NCI-H82 treated with DMSO at 0.1 percent for 48 hours (cell line): ENCODE data around the gene SCRN1.

ENCODE experiments used
- DNase-seq: peaks from one replicate; lab custom pipeline; 2025; ENCODE audit not compliant: unreplicated experiment; lab: John Stamatoyannopoulos, UW

SCRN1 gene, protein sequence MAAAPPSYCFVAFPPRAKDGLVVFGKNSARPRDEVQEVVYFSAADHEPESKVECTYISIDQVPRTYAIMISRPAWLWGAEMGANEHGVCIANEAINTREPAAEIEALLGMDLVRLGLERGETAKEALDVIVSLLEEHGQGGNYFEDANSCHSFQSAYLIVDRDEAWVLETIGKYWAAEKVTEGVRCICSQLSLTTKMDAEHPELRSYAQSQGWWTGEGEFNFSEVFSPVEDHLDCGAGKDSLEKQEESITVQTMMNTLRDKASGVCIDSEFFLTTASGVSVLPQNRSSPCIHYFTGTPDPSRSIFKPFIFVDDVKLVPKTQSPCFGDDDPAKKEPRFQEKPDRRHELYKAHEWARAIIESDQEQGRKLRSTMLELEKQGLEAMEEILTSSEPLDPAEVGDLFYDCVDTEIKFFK

DNA sequence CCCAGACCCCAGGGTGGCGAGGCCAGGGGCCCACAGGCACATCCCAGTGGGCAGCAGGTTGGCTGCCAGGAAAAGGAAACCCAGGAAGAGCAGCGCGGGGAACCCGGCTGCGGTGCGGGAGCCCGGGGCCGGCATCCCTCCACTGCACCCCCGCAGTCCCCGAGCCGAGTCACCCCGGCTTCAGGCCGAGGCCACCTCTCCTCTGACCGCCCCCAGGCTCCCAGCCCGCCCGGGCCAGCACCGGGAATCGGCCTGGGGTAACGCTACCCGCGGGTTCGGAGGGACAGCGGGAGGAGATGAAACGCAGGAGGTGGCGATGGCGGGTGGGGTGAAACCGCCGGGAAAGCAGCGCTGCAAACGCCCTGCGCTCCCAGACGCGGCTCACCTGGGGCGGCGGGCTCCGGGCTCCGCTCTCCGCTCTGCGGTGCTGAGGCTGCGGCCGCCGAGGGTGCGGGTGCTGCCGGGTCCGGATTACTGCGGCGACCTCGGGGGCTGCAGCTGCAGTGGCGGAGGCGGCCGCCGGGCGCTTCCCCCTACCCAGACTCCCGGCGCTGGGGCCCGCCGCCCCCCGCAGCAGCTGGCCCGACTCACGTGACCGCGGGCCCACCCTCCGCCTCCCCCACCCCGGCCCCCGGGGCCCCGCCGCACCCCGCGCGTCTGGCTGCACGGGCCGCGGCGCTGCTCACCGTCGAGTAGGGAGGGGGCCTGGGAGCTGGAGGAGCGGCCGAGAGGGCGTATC lies at the start of gene SCRN1:
SCRN1 (minus strand) TSS at position 545 of the 739 bp plus-strand sequence. CDS start 20,734 bp downstream, outside the sequence.
- DNase-seq: peak; percentile 43

DNA sequence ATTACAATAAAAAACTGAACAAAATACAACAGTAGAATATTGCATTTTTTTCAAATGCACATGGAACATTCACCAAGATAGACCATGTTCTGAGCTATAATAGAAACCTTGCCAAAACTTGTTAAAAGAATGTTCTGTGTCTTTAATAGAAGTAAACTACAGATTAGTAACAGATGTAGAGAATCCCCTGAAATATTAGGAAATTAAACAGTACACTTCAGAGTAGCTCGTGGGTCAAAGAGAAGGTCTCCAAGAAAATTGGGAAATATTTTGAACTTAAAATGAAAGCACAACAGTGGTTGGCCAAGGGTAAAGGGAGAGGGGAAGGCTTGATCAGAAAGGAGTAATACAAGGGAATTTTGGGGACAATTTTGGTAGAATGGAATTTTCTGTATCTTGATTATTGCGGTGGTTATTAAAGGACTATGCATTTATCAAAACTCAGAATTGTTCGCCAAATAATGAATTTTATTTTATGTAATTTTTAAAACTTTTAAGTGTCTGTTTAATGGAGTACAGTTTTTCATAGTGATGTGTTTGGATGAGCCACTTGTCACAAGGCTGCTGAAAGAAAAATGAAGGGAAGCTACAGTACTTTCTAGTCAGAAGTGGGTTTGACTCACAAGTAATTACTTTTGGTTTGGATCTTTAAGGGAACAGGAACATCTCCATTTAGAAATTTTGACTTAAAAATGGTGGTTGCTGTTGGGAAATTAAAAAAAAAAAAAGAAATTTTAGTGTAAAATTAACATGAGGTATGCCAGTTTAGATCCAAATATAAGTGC lies 48.8 kb upstream of the SCRN1 start:
- no peak for DNase-seq

DNA sequence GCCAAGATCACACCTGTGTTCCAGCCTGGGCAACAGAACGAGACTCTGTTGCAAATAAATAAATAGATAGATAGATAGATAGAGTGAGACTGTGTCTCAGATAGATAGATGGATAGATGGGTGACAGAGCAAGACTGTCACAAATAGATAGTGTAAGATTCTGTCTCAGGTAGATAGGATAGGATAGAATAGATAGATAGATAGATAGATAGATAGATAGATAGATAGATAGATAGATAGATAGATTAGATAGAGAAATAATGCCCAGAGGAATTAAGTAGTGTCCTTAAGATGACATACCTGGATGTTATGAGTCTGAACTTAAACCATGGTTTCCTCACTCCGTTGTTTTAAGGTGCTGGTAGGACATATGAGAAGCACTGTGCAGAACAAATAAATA lies 46.6 kb upstream of the SCRN1 start:
- no peak for DNase-seq

DNA sequence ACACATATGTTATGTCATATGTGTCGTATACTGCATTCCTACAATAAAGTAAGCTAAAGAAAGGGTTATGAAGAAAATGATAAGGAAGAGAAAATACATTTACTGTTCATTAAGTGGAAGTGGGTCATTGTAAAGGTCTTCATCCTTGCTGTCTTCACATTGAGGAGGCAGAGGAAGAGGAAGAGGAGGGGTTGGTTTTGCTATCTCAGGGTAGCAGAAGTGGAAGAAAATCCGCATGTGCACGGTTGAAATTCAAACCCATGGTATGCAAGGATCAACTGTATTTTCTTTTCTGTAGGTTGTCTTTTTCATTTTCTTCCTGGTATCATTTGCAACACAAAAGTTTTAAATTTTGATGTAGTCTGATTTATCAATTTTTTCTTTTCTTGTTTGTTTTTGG lies 44.9 kb upstream of the SCRN1 start:
- DNase-seq: no peak

DNA sequence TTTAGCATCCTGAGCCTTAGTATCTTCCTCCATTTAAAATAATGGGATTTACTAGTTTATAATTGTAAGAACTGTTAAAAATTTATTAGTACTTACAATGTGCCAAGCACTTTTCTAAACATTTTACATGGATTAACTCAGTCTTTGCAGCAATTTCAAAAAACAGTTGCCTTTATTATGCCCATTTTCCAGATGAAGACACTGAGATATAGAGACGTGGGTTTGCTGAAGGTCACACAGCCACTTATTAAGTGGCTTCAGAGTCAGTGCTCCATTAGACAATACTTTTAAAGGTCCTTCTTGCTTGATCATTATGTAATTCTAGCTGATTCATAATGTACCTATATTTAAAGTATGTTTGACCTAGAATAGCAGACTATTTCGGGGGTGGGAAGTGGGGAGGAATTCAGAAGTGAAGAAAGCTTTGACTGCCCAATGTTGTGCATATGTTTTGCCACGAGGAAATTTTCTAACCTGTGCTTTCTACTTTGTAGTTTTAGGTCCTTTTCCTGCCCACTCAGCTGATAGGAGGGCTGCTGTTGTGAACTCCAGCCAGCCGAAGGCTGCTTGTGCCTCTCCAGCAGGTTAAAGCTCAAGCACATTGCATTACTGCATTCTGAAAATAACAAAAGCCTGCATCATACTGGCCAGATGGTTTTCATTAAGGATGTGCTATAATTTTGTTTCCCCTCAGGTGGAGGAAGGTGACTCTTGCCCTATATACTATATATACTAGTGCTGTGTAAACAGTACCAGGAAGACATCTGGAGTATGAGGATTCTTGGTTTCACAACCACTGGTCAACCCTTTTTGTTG lies 42.9 kb upstream of the SCRN1 start:
- DNase-seq: no peak

DNA sequence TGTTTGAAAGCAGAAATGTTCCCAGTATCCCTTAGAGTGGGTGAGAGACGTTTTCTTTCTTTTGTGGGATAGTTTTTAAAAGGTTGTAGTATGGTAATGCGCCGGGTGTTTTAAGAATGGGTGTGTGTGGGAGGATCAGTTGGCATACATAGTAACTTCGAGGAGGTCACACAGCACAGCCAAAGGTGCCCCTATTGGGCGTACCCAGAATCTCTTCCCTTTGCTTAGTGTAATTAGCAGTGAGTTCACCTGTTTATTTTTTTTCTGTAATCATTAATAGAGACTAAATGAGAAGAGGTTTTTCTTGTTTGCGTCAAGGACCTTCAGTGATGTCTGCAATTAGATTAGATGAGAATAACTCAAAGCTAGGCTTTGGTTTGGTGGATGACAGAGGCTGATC lies 40.1 kb upstream of the SCRN1 start:
- no peak for DNase-seq

DNA sequence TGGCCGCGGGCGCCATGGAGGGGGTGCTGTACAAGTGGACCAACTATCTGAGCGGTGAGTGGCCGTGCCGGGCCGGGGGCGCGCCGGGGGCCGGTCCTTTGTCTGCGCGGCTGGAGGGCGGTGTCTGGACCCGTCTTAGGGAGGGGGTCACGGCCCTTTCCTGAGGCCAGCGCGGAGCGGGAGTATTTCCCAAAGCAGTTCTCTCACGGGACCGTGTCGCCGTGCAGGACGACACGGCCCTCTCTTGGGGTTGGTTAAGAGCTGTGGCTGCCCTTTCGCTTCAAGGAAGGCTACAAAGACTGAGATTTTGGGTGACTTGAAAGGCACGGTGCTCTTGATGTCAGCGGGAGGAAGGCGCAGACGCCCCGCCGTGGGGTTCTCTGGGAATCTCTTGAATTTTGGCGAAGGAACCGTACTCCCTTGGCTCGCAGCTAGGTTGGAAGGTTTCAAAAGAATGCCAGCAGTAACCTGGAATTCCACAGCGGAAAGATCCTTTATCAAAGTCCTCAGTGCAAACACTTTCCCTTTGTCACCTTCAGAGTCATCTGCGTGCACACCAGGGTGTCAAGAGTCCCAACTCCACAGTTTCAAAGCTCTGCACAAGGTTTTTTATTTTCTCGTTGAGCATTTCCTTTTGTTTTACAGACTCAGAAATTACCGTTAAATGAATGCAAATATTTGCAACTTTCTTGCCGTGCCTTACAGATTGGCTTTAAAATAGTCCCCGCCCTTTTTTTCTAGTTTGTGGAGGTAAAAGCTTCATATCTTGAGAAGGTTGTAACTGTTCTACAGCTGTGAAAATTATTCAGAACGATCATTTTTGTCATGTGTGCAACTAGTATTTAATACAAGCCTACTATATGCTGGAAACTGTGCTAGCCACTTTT lies 39.4 kb upstream of the SCRN1 start:
- DNase-seq: no peak

DNA sequence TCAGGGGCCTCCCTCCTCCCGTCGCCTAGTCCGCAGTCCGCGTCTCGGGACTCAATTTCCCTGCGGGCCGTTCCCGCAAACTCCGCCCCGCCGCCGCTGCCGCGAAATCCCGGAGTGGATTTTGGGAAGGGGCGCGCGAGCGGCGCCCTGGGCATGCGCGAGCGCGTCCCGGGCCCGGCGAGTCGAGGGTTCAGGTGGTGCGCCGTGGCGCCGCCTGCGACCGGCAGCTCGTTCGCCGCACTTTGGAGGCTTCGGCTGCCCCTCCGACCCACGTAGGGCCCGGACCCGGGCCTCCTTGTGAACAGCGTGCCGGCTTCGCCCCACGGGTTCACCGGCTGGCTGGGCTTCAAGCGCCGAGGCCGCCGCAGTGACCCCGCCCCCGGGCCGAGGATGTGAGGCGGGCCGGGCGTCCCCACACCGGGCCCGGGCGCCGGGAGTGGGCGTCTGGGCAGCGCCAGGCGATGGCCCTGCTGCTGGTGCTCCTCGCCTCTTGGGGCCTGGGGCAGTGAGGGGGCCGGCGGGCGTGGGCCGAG lies 38.7 kb upstream of the SCRN1 start, which contains the start of gene PLEKHA8:
PLEKHA8 (plus strand) TSS at position 197 of the 533 bp plus-strand sequence. CDS start 351 bp downstream, outside the sequence.
- peak; percentile 87 for DNase-seq

DNA sequence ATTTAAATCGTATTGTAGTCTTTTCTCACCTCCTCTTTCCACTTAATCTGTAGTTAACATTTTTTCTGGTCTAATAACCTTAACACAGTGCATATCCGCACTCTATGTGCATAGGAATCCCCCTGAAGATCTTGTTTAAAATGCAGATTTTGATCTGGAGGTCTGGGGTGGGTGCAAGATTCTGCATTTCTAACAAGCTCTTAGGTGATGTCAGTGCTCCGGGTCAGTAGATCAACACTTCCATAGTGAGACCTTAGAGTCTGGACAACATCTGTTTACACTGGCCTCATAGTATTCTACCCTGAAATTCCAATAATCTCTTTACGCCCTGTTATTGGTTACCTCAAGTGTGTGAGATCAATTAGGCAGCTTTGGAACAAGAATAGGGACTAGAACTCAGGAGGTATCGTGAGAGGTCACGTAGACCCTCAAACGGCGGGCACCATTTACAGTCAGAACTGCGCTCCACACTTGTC lies 38.2 kb upstream of the SCRN1 start:
- no peak for DNase-seq

DNA sequence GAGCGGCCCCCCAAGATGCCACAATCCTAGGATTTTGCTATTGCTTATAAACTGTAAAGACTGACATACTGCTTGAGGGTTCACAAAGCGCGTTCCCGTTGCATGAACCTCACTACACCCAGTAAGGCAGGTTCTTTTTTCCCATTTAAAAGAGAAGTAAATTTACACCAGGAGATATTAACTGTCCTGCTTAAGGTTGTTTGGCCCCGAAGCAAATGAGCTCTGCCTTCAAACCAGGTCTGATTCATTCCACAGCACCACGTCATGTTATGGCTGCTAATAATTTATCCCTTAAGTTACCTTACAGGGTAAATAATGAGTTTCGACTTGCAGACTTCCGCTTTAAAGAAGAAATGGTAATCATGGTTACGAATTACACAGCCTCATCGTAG lies 37.5 kb upstream of the SCRN1 start:
- DNase-seq: no peak

DNA sequence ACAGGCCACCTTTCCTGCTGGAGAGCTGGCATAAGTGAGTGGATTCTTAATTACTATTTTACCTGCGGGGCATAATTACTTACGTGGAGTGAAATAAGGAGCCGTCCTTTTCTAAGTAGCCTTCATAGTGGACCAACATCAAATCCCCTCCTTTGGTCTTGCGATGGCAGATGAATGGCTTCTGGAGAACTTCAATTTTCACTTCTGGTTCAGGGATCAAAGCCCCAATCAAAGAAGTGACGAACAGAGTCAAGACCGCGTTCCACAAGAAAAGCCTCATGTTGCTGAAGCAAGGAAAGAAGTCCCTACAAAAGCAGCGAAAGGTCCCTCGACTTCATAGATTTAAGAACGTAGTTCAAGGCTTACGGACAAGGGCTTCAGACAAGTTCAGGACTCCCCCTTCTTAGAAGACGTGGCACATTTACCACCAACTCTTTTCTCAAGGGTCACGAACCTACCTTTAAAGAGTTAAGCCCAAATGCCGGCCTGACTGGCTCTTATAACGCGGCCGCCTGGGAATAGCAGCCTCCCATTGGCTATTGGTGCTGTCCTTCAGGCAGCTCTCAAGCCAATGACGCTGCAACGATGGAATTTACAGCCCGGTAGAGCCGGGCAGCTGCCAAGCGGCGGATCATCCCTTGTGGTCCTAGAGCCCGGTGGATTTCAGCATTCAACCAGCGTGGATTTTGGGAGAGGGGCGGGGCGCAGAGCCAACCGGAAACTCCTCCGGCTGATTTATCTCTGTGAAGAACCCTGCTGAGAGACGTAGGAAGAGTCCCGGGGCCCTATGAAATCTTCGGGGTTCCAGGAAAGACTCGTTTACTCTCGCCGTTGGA lies 36.8 kb upstream of the SCRN1 start, which contains the start of gene FKBP14:
FKBP14 (minus strand) TSS at position 474 of the 836 bp plus-strand sequence; CDS start at position 280, 194 bp downstream.
- peak; percentile 98 for DNase-seq

DNA sequence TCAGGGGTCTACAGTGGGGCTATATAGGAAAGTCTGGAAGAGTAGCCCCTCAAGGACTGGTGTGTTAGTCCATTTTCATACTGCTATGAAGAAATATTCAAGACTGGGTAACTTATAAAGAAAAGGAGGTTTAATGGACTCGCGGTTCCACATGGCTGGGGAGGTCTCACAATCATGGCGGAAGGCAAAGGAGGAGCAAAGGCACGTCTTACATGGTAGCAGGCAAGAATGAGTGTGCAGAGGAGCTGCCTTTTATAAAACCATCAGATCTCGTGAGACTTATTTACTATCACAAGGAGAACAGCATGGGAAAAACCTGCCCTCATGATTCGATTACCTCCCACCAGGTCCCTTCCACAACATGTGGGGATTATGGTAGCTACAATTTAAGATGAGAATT lies 33.9 kb upstream of the SCRN1 start:
- no peak for DNase-seq

DNA sequence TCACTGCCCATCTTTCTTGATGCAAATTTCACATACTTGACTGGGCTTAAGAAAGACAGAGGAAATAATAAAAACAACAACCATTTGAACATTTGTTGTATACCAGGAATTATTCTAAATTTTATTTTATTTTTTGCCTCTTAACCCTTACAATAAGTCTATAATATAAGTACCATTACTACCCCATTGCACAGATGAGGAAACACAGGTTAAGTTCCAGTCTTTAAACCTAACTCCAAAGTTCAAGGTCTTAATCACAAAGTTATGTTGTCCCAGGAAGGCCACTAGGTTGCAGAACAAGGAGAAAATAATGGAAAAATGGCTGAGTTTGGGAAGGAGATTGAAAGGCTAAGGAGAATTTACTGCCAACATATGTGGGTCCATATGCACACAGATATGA lies 33.4 kb upstream of the SCRN1 start:
- no peak for DNase-seq

DNA sequence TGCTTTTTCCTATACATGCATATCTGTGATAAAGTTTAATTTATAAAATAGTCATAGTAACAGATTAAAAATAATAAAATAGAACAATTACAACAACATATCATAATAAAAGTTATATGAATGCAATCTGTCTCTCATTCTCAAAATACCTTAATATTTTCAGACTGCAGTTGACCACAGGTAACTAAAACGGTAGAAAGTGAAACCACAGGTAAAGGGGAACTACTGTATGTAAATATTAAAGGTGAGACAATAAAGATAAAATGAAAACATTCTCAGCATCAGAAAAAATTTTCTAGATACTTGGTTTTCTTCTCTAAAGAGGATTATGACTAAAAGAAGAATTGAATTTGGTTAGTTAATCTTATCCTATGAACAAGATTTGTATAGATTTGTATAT lies 30.9 kb upstream of the SCRN1 start:
- DNase-seq: no peak

DNA sequence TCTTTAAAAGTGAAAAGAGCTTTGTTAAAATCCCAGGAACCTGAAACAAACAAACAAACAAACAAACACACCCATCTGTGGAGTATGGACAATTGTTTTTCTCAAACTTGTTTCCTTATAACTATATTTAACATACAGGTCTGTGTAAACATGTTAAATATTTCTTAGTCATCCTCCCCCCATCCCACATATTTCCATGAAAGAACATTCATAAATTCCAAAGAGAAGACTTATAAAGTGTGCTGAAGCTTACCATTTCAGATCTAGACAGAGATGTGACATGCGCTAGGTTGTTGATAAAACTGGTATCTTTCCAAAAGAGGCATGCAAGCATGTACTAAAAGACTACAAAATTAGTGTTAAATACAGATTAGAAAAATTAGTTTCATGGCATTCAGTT lies 30.4 kb upstream of the SCRN1 start:
- no peak for DNase-seq

DNA sequence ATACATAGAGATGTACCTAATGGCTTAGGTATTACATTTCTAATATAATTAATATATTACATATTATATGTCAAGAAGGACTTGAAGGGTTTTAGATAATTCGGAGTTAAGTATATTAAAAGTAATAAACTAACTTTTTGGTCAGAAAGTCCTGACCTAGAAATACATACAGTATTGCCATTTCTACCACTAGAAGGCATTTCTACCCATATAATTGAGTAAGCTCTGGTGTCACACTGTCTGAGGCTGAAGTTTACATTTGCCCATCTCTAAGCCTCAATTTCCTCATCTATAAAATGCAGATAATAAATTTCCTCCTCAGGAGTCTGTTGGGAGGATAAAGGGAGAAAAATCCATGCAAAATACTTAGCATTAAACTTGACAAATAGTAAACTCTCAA lies 29.8 kb upstream of the SCRN1 start:
- no peak for DNase-seq

DNA sequence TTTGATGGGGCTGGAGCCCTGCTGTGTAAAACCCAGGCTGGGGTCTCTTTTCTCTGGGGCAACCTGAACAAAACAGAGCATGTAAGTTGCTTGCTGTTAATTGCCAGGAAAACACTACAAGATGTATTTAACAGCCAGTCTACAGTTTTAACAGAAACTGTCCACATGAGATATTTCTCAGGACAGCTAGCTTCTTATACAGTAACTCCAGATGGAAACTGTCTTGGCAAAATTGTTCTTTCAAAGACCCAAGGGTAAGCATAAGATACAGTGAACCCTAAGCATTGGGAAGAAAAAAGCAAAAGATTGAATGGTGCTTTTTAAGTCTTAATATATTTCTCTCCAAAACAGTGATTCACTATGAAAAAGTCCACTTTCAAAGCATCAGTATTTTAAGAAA lies 28.9 kb upstream of the SCRN1 start:
- no peak for DNase-seq

DNA sequence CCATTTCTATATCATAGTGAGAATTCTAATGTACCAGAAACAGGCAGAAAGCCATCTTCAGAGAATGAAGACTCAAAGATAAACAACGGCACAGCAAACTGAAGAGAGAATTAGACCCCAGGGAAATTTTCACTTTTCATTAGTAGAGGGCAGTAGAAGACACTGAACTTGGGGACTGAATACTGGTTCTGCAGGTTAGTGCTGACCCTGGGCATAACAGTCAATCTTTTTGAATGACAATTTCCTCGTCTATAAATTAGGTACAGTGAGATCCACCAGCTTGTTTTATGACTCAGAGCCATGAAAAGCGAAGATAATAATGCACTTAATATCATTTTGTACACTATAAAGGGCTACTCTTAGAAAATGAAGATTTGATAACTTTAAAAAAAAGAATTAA lies 23.2 kb upstream of the SCRN1 start:
- no peak for DNase-seq
